Measurements from ENCODE around the gene EHD1. TPM values are rescaled to one million over a fixed set of nuclear protein-coding genes. Genes with fewer than 3 reads are reported as not detected.
A peak's percentile ranks its signal among the peaks of the same experiment; 100 is the strongest.

Gene EHD1
- total and polyA plus RNA-seq, 5 experiments from 2014 or later: 137 to 226 (median 164) TPM

DNA sequence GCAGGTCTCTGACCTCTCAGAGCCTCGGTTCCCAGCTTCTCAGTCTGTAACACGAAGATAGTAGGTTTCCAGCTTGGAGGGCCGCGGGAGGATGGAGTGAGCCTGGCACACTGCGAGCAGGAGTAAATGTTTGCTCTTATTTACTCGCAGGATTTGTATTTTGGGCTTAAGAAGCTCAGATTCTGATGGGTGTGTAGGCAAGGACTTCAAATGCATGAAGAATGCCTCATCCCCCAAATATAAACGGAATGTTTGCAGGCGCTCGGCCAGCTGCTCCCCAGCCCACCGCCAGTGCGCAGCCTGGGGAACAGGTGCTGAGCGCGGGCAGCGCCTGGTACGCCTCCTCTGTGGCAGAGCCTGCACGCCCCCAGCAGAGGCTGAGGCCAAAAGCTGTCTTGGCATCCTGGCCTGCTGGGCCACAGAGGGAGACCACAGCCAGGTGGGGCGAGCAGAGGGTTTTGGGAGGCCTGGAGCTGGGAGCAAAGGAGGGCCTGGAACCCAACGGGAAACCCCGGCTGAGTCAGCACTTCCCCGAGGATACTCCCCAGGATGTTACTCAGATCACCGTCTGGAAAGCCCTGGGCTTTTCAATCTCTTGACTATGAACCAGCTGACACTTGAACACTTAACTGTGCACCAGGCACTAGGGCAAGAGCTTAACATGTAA is 9.4 kb downstream of the EHD1 start:
- Mint-ChIP-seq H3K4me1 (peaks cover 42 to 93% (median 87%) of the 10 kb centered on the region in 4 donors), H3K27me3 (no peaks in the 10 kb centered on the region), H3K36me3 (peaks cover 4 to 55% (median 18%) of the 10 kb centered on the region in 3 donors), H3K9me3 (peaks cover 0 to 4% (median 0%) of the 10 kb centered on the region in 9 donors), H3K27ac (peak overlapping the region; percentile 91 to 96 (median 94)), H3K4me3 (peak overlapping the region; percentile 73 to 87 (median 80))
- ATAC-seq (peak; percentile 67 to 75), DNase-seq (peak in 4 of 10 donors; percentile 44 to 67 (median 44))
- POLR2A ChIA-PET: interaction anchor here (0.8 to 45.7 kb wide), 6 partner anchors 9 to 701 kb away, joined by 5 to 2449 read pairs (median 14); partner anchors contain the start of genes CDC42BPG, EHD1, MAP4K2 and SF1

DNA sequence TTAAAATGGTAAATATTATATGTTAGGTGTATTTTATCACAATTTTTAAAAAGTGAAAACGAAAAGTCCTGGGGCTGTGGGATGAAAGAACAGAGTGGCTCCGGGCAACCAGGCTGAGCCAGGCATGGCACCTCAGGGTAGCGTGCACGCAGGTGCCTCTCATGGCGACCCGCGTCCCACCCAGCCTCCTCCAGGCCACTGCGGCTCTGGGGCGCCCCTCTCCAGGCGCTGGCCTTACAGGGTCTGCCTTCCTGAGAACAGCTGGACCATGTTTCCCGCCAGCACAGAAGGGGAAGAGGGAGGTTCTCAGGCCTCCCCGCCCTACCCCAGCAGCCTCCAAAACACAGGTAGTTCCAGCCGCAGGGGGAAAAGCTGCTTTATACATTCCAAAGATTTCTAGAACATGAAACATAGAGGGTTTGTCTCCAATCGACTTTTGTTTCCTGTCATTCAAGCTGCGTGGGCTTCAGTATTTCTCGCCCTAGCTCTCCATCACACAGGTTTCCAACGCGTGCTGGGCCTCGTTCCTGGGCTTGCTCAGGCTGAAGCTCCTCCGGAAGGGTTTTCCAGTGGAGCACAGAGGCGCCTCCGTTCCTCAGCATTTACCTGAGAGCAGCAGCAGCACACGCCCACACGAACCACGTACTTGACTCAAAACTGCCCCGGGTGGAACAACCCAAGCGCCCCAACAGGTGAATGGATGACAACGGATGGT is 10.5 kb downstream of the EHD1 start:
- Mint-ChIP-seq H3K9me3 (peaks cover 0 to 4% (median 0%) of the 10 kb centered on the region in 9 donors), H3K27me3 (no peaks in the 10 kb centered on the region), H3K27ac (peak overlapping the region; percentile 91 to 96 (median 94)), H3K4me3 (peak overlapping the region; percentile 73 to 87 (median 80)), H3K4me1 (peaks cover 39 to 96% (median 92%) of the 10 kb centered on the region in 4 donors), H3K36me3 (peaks cover 4 to 44% (median 15%) of the 10 kb centered on the region in 3 donors)
- POLR2A ChIA-PET: interaction anchor here (0.7 to 45.7 kb wide), 5 partner anchors 10 to 1091 kb away, joined by 3 to 2449 read pairs (median 22); partner anchors contain the start of genes CDC42BPG, EHD1 and SF1
- no peak for ATAC-seq
- no peak for DNase-seq

DNA sequence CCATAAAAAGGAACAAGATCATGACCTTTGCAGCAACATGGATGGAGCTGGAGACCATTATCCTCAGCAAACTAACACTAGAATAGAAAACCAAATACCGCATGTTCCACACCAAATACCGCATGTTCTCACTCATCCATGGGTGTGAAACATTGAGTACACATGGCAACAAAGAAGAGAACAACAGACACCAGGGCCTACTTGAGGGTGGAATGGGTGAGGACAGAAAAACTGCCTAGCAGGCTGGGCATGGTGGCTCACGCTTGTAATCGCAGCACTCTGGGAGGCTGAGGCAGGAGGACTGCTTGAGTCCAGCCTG is 12.3 kb downstream of the EHD1 start:
- H3K27ac Mint-ChIP-seq: peak overlapping the region; percentile 72 to 99 (median 95)
- DNase-seq: no peak
- peak overlapping the region; percentile 66 to 85 (median 81) for H3K4me3 Mint-ChIP-seq
- ATAC-seq: no peak
- peaks cover 37 to 97% (median 91%) of the 10 kb centered on the region in 4 donors for H3K4me1 Mint-ChIP-seq
- peaks cover 0 to 4% (median 0%) of the 10 kb centered on the region in 9 donors for H3K9me3 Mint-ChIP-seq
- POLR2A ChIA-PET: interaction anchor here (1.0 to 45.7 kb wide), 3 partner anchors 10 to 87 kb away, joined by 4 to 2449 read pairs (median 2449); partner anchors contain the start of genes CDC42BPG, EHD1 and SF1
- no peaks in the 10 kb centered on the region for H3K27me3 Mint-ChIP-seq
- H3K36me3 Mint-ChIP-seq: peaks cover 4 to 27% (median 7%) of the 10 kb centered on the region in 3 donors

DNA sequence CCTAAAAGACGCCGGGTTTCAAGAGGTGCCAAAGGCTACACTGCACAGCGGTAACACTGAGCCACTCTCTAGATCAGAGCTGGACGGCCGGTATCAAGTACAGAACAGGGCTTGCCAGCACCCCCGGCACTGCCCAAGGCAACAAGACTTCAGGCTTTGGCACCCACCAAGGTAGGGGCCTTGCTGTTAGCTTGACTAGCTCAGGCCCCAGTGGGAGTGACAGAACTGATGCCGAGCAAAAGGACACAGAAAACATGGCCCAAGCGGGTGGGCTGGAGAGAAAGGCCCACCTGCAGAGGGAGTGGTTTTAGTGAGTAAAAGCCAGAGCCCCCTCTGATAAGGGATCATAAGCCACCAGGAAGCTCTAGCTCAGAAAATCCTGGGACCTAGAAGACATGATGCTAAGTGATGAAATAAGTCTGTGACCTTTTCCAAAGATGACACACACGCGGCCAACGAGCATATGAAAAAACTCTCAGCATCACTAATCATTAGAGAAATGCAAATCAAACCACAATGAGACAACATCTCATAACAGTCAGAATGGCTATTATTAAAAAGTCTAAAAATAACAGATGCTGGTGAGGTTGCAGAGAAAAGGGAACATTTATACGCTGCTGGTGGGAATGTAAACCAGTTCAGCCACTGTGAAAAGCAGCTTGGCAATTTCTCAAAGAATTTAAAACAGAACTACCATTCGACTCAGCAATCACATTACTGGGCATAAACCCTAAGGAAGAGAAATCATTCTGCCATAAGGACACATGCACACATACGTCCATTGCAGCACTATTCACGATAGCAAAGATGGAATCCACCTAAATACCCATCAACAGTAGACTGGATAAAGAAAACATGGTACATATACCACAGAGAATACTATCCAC is 12.9 kb downstream of the EHD1 start:
- Mint-ChIP-seq H3K27me3 (no peaks in the 10 kb centered on the region), H3K4me1 (peaks cover 38 to 97% (median 91%) of the 10 kb centered on the region in 4 donors), H3K36me3 (peaks cover 4 to 27% (median 7%) of the 10 kb centered on the region in 3 donors), H3K27ac (peak overlapping the region; percentile 72 to 99 (median 95)), H3K4me3 (peak overlapping the region; percentile 66 to 85 (median 81)), H3K9me3 (peaks cover 0 to 4% (median 0%) of the 10 kb centered on the region in 9 donors)
- peak in 1 of 2 donors; percentile 9 for ATAC-seq
- POLR2A ChIA-PET: interaction anchor here (1.0 to 45.7 kb wide), 6 partner anchors 9 to 633 kb away, joined by 4 to 2449 read pairs (median 22); partner anchors contain the start of genes CDC42BPG, EHD1, FAU and MALAT1
- no peak for DNase-seq

DNA sequence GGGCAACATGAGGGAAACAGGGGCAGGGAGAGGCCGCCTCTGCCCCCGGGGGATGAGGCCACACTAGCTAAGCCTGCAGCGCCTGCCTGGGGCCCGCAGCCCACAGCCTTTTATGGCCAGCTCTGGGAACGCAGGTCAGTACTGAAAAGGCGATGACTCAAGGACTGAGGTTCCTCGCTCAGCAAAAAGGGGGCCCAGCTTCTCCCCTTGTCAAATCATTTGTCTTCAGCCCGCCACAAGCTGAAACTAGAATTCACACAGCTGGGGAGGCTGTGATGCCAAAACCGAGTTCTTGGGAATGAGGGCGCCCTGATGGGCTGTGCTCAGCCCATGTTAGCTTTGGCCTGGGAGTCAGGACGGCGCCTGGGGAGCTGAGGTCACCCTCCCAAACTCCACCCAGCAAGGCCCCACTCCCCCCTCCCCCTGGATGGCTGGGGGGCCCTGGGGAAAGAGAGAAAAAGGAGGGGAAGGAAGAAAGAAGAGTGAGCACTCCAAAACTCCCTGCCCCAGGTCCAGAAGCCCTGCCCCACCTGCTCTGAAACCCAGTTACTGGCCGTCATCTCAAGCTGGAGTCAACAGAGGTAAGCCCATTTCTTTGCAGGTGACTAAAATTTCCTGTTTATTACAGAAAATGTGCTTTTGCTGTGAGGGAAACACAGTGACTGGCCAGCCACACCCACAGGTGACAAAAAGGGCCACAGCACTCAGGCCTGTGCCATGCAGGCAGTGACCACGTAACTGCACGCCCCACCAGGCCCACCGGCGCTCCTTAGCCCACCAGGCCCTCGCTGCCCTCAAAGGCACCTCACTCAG is 13.7 kb downstream of the EHD1 start:
- POLR2A ChIA-PET: interaction anchor here (0.6 to 45.7 kb wide), 8 partner anchors 8 to 701 kb away, joined by 3 to 2449 read pairs (median 23); partner anchors contain the start of genes CDC42BPG, EHD1, FAU and MALAT1
- Mint-ChIP-seq H3K27me3 (no peaks in the 10 kb centered on the region), H3K4me3 (peak overlapping the region; percentile 66 to 85 (median 81))

DNA sequence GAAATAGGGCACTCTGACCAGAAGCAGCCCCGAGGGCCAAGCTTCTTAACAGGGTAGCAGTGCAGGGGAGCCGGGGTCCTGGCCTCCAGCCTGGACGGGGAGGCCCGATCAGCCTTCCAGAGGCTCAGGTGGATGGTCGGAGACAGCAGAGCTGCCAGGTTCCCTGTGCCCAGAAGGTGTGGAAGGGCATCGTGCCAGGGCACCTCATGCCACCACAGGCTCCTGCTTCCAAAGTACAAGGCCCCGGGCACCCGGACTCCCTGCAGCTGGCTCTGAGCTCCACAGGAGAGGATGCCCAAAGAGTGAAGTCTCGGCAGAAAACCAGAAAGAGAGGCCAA is 14.3 kb downstream of the EHD1 start:
- peaks cover 0 to 4% (median 0%) of the 10 kb centered on the region in 9 donors for H3K9me3 Mint-ChIP-seq
- peak overlapping the region; percentile 66 to 85 (median 81) for H3K4me3 Mint-ChIP-seq
- DNase-seq (no peak), ATAC-seq (no peak)
- H3K27me3 Mint-ChIP-seq: no peaks in the 10 kb centered on the region
- POLR2A ChIA-PET: interaction anchor here (0.6 to 45.7 kb wide), 9 partner anchors 8 to 634 kb away, joined by 3 to 2449 read pairs (median 6); partner anchors contain the start of genes CDC42BPG, EHD1, FAU and MALAT1
- peak overlapping the region; percentile 72 to 99 (median 95) for H3K27ac Mint-ChIP-seq
- H3K36me3 Mint-ChIP-seq: peaks cover 4 to 32% (median 7%) of the 10 kb centered on the region in 3 donors
- peaks cover 40 to 97% (median 91%) of the 10 kb centered on the region in 4 donors for H3K4me1 Mint-ChIP-seq

More for the DNA sequence above, 13.7 kb downstream of the EHD1 start:
- Mint-ChIP-seq H3K36me3 (peaks cover 4 to 31% (median 7%) of the 10 kb centered on the region in 3 donors), H3K4me1 (peaks cover 42 to 97% (median 91%) of the 10 kb centered on the region in 4 donors), H3K9me3 (peaks cover 0 to 4% (median 0%) of the 10 kb centered on the region in 9 donors), H3K27ac (peak overlapping the region; percentile 72 to 99 (median 95))
- peak in 1 of 10 donors; percentile 58 for DNase-seq
- ATAC-seq: peak in 1 of 2 donors; percentile 2

DNA sequence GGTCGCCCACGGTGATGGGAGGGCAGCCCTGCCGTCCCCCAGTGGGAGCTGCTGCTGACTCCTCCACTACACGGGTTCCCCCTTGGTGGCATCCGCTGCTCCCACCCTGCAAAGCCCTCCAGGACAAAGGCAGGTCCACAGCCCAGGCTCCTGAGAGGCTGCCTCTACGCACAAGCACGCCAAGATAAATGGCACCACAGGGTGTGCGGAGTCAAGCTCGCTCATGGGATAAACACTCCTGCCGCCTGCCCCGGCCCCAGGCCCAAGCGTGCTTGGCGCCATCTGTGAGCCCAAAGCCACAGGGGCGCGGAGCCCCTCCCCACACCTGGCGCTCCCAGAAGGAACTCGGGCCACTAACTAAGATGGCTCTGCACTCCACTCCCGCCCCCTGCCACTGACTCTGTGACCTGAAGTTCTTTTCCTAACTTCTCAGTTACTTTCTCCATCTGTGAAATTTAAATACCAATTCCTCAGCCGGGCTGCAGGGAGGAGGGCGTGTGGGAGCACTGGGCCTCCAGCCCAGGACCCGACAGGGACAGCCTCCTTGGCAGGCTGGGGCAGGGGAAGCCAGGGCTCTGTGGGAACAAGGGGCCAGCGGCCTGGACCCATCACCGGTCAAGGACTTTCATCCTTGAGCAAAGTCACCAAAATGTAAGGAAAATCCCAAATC is 14.9 kb downstream of the EHD1 start:
- POLR2A ChIA-PET: interaction anchor here (0.6 to 45.7 kb wide), 9 partner anchors 7 to 635 kb away, joined by 3 to 2449 read pairs (median 6); partner anchors contain the start of genes CDC42BPG, EHD1, FAU and MALAT1
- Mint-ChIP-seq H3K27ac (peak overlapping the region; percentile 72 to 99 (median 96)), H3K27me3 (no peaks in the 10 kb centered on the region), H3K9me3 (peaks cover 0 to 4% (median 0%) of the 10 kb centered on the region in 9 donors), H3K36me3 (peaks cover 4 to 35% (median 7%) of the 10 kb centered on the region in 3 donors), H3K4me1 (peaks cover 40 to 97% (median 91%) of the 10 kb centered on the region in 4 donors), H3K4me3 (peak overlapping the region; percentile 45 to 85 (median 82))
- ATAC-seq (no peak), DNase-seq (no peak)

DNA sequence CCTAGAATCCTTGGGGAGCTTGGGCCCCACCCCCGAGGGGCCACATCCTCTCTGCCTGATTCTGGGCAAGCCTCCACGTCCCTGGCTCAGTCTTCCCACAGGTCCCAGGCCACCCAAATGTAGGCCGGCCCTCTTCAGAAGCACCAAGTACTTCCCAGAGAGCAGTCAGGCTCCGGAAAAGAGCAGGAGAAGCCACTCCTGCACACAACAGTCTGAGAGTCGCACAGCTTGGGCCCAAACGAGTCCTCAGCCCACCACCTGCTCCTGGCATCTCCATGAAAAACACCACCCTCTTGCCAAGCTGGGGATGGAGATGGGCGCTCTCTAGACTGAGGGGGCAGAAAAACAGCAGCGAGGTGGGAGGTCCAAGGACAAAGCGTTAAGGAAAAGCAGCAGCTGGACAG is 15.4 kb downstream of the EHD1 start:
- Mint-ChIP-seq H3K9me3 (peaks cover 0 to 4% (median 0%) of the 10 kb centered on the region in 9 donors), H3K4me1 (peaks cover 35 to 97% (median 89%) of the 10 kb centered on the region in 4 donors), H3K27me3 (no peaks in the 10 kb centered on the region), H3K36me3 (peaks cover 4 to 29% (median 7%) of the 10 kb centered on the region in 3 donors), H3K4me3 (peak overlapping the region; percentile 66 to 85 (median 82)), H3K27ac (peak overlapping the region; percentile 72 to 99 (median 96))
- POLR2A ChIA-PET: interaction anchor here (1.2 to 45.7 kb wide), 7 partner anchors 7 to 259 kb away, joined by 3 to 2449 read pairs (median 38); partner anchors contain the start of genes CDC42BPG, EHD1, FAU and MRPL49
- no peak for DNase-seq
- no peak for ATAC-seq

DNA sequence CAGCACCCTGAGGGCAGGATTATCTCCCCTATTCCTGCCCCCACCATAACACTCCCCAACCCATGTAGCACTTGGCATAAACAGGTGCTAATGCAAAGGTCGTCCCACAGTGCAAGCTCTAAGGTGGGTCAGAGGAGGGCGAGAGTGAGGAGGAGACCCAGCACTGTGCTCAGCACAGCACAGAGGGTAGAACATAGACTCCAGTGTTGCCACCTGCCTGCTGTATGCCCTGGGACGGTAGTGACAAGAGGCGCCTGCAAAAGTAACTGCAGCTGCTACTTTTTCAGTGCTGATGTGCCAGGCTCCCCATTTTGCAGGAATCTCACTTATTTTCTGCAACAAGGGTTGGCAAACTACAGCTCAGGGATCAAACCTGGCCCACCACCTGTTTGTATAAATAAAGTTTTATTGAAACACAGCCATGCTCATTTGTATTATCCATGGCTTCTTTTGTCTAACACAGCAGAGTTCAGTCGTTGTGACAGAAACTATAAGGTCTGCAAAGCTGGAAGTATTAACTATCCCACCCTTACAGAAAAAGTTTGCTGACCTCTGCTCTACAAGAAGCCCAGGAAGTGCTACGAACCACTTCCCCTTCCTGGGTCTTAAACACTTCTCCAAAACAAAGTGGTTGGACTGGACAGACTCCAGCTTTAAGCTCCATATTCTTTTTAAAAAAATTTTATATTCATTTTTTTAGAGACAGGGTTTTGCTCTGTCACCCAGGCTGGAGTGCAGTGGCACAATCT is 17.0 kb downstream of the EHD1 start:
- peaks cover 0 to 4% (median 0%) of the 10 kb centered on the region in 9 donors for H3K9me3 Mint-ChIP-seq
- DNase-seq: no peak
- peaks cover 0 to 25% (median 3%) of the 10 kb centered on the region in 3 donors for H3K36me3 Mint-ChIP-seq
- H3K27me3 Mint-ChIP-seq: no peaks in the 10 kb centered on the region
- ATAC-seq: peak in 1 of 2 donors; percentile 16
- POLR2A ChIA-PET: interaction anchor here (0.6 to 45.7 kb wide), 12 partner anchors 5 to 1511 kb away, joined by 3 to 2449 read pairs (median 4); partner anchors contain the start of genes CDC42BPG, EHD1, RASGRP2 and SF1
- H3K4me1 Mint-ChIP-seq: peaks cover 34 to 96% (median 86%) of the 10 kb centered on the region in 4 donors
- peak overlapping the region; percentile 90 to 99 (median 98) for H3K27ac Mint-ChIP-seq
- H3K4me3 Mint-ChIP-seq: peak overlapping the region; percentile 76 to 88 (median 84)
